Endodermal cell (in vitro differentiated cells): ENCODE results near the gene RASSF8. TPM values are rescaled to one million over a fixed set of nuclear protein-coding genes. Genes with fewer than 3 reads are reported as not detected.

Experiments
- DNase-seq: peaks from one replicate; pipeline ENCODE4 v3.0.0-alpha.2; 2017
- H3K27ac ChIP-seq: 2 replicates; pipeline ENCODE4 v1.5.1; 2013; ENCODE audit warnings: mild to moderate bottlenecking, low read depth, low read length, moderate library complexity
- H3K27me3 ChIP-seq: 2 replicates; pipeline ENCODE4 v1.6.1; 2013; ENCODE audit warnings: mild to moderate bottlenecking, low read length, moderate library complexity; ENCODE audit not compliant: insufficient read depth, control insufficient read depth, poor library complexity, severe bottlenecking
- H3K36me3 ChIP-seq: 2 replicates; pipeline ENCODE4 v1.7.0; 2013; ENCODE audit warnings: mild to moderate bottlenecking, low read length, moderate library complexity; ENCODE audit not compliant: control insufficient read depth, insufficient read depth
- H3K4me1 ChIP-seq: one replicate; pipeline ENCODE4 v1.7.0; 2013; ENCODE audit warnings: low read length; ENCODE audit not compliant: control insufficient read depth, insufficient read depth
- H3K4me3 ChIP-seq: 2 replicates; pipeline ENCODE4 v1.5.1; 2013; ENCODE audit warnings: mild to moderate bottlenecking, low read length, moderate library complexity
- H3K9ac ChIP-seq: 2 replicates; pipeline ENCODE4 v1.6.1; 2013; ENCODE audit warnings: mild to moderate bottlenecking, low read length, moderate library complexity; ENCODE audit not compliant: poor library complexity, severe bottlenecking; ENCODE audit errors: extremely low read depth
- H3K9me3 ChIP-seq: 2 replicates; pipeline ENCODE4 v1.6.1; 2013; ENCODE audit warnings: mild to moderate bottlenecking, low read length, moderate library complexity; ENCODE audit not compliant: control insufficient read depth
- H3K27ac Mint-ChIP-seq: 2 replicates; pipeline ENCODE4 v1.8.0; 2020; ENCODE audit warnings: mixed read lengths
- H3K27me3 Mint-ChIP-seq: 2 replicates; pipeline ENCODE4 v1.8.0; 2021; ENCODE audit warnings: mild to moderate bottlenecking, mixed read lengths; ENCODE audit not compliant: insufficient read depth
- H3K36me3 Mint-ChIP-seq: 2 replicates; pipeline ENCODE4 v1.8.0; 2020; ENCODE audit warnings: low read depth, mixed read lengths
- H3K4me1 Mint-ChIP-seq: 2 replicates; pipeline ENCODE4 v1.8.0; 2020; ENCODE audit warnings: mixed read lengths
- H3K4me3 Mint-ChIP-seq: 2 replicates; pipeline ENCODE4 v1.8.0; 2020; ENCODE audit warnings: mild to moderate bottlenecking, moderate library complexity, mixed read lengths
- H3K9me3 Mint-ChIP-seq: 2 replicates; pipeline ENCODE4 v1.8.0; 2020; ENCODE audit warnings: mild to moderate bottlenecking, mixed read lengths
- CTCF ChIP-seq: fragments of 200-600 bp; sonication (generic); conservative IDR thresholded peaks from 2 replicates; pipeline ENCODE4 v1.5.0; 2021; ENCODE audit warnings: antibody characterized with exemption, mild to moderate bottlenecking
- total RNA-seq, 2 donors: library from RNA; stranded (reverse); fragmentation: NEBNext Ultra II Directional in 1 of 2; extraction: Animal tissue kit (Norgen Biotek cat#: 25700) in 1 of 2; gene quantifications; 2 replicates in 1 of 2; 3 replicates in 1 of 2; pipeline ENCODE4 v1.2.1, GENCODE V29; 2021

RASSF8 gene
- total RNA-seq, 2 donors from 2014 or later = 87.0 to 183 TPM

- H3K36me3 ChIP-seq = no peaks in the 10 kb centered on the region
- Mint-ChIP-seq H3K27me3 (peaks cover 94% of the 10 kb centered on the region), H3K4me1 (peaks cover 16% of the 10 kb centered on the region), H3K36me3 (no peaks in the 10 kb centered on the region), H3K4me3 (no peak overlapping the region), H3K9me3 (no peaks in the 10 kb centered on the region), H3K27ac (no peak overlapping the region)
- H3K4me3 ChIP-seq = no peak overlapping the region
- peaks cover 4% of the 10 kb centered on the region for H3K4me1 ChIP-seq
- H3K27me3 ChIP-seq = peaks cover 100% of the 10 kb centered on the region
- no peak overlapping the region for H3K9ac ChIP-seq
- no peak for DNase-seq
- H3K27ac ChIP-seq = no peak overlapping the region
- H3K9me3 ChIP-seq = no peaks in the 10 kb centered on the region
- TF ChIP-seq CTCF = no peak
Measured at GRCh38 chr12:26128168-26128567, 169.7 kb downstream of the RASSF8 start.

Other genes starting within 250 kb of the RASSF8 start
- 1 to 10 TPM in 1 of 2 donors, under 1 TPM in 1; 0.11 to 3.5 TPM for gene BHLHE41, start 166.4 kb downstream of the RASSF8 start, total RNA-seq
- 1 to 10 TPM; 1.3 to 3.7 TPM for gene SSPN, start 236.9 kb downstream of the RASSF8 start, total RNA-seq